ENCODE data around the gene CTU2.
A peak's percentile ranks its signal among the peaks of the same experiment; 100 is the strongest.

- no peak for TF ChIP-seq CEBPB (IDR thresholded peaks at IDR 0.05)
- TF ChIP-seq TAF1 (IDR thresholded peaks at IDR 0.05; ENCODE audit: low read depth) = no peak
- no peak for TF ChIP-seq YY1 (IDR thresholded peaks at IDR 0.05; ENCODE audit: low read depth)
- TF ChIP-seq, protein P1, sequence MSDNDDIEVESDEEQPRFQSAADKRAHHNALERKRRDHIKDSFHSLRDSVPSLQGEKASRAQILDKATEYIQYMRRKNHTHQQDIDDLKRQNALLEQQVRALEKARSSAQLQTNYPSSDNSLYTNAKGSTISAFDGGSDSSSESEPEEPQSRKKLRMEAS (IDR thresholded peaks at IDR 0.05) = peak; percentile 27; the same call in 1 of the 2 replicates
- no peak for TF ChIP-seq RAD21 (IDR thresholded peaks at IDR 0.05; ENCODE audit: low read depth)
Observed at GRCh38 chr16:88760424-88761142, 54.3 kb downstream of the CTU2 start.

All from Ishikawa (cell line).